HPDE6-E6E7 (cell line): ENCODE measurements around the gene F11R.
"Not testable (repeated sequence)": the region's sequence is repeated elsewhere in the genome, so short reads cannot be mapped to it uniquely, and the experiment has no call there.

Experiments used
- DNase-seq: peaks from one replicate; pipeline ENCODE4 v3.0.0; 2011; ENCODE audit warnings: missing footprints; ENCODE audit errors: extremely low spot score

F11R gene

GRCh38 chr1:161013131-161013487 lies 7.8 kb downstream of the F11R start:
- no peak for DNase-seq

DNA sequence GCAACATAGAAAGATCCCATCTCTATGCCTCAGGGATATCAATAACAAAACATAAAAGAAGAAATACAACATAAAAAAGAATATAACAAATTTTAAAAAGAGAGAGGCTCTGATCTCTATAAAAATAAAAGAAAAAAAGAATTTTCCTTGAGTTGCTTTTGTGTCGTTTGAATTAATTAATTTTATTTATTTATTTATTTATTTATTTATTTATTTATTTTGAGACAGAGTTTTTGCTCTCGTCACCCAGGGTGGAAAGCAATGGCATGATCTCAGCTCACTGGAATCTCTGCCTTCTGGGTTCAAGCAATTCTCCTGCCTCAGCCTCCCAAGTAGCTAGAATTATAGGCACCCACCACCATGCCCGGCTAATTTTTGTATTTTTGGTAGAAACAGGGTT lies 8.5 kb downstream of the F11R start:
- no peak for DNase-seq

DNA sequence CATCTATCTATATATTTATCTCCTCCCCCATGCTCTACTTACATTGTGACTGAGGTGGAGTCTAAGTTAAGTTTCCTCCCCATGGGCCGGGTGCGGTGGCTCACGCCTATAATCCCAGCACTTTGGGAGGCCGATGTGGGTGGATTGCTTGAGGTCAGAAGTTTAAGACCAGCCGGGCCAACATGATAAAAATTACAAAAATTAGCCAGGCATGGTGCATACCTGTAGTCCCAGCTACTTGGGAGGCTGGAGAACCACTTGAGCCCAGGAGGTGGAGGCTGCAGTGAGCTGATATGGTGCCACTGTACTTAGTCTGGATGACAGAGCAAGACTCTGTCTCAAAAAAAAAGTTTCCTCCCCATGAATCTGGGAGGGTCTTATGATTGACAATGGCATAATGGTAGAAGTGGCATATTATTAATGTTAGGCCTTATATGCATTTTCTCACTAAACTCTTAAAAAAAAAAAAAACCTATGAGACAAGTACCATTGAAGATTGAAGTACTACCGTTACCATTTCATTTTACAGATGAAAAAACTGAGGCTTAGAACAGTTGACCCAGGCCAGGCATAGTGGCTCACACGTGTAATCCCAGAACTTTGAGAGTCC lies 11.2 kb downstream of the F11R start:
- DNase-seq, result no peak

GRCh38 chr1:161008869-161009510 lies 12.0 kb downstream of the F11R start:
- no peak for DNase-seq

GRCh38 chr1:161007369-161007768 lies 13.6 kb downstream of the F11R start:
- no peak for DNase-seq

GRCh38 chr1:161006563-161006962 lies 14.4 kb downstream of the F11R start:
- DNase-seq, result no peak

DNA sequence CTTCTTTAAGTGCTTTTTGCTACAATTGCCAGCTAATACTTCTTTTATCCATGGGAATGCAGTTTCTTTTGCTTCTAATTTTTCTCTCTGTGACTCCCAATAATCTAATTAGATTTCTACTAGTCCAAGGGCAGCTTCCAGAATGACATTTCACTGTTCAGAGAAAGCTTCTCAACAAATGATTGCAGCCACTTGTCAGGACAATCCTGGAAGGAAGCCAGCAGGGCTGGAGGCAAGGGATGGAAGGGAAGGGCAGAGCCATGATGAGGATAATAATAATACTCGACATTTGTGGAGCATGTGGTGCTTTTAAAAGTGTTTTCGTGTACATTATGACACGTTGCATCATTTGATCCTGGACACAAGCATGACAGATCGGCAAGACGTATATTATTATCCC lies 19.4 kb downstream of the F11R start:
- no peak for DNase-seq

DNA sequence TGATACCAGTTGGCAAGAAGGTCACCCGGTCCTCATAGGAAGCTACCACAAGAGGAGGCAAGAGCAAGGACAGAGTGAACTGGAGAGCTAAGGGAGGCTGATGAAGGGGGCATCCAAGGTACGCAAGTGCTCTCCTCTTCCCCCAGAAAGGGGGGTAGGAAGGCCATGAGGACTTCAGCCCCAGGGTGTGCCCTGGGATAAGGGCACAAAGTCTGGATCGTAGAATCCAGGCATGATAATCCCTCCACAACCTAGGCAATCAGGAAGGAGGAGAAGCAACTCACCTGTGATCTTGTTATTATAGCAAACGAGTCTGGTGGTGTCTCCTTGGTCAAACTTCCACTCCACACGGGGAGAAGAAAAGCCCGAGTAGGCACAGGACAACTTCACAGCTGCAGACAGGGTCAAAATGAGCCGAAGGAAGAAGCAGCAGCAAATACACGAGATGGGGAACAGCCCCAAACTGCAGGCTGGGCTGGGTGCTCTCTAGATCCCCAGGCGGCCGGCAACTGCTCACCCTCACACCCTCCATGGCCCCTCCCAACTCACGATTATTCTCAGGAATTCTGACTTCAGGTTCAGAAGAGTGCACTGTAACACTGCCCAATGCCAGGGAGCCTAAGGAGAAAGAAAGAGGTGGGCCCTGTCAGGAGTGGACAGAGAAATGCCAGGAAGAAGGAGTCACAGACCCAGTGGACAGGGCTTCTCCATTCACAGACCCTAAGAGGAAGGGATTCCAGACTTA lies 20.0 kb downstream of the F11R start:
- no peak for DNase-seq

DNA sequence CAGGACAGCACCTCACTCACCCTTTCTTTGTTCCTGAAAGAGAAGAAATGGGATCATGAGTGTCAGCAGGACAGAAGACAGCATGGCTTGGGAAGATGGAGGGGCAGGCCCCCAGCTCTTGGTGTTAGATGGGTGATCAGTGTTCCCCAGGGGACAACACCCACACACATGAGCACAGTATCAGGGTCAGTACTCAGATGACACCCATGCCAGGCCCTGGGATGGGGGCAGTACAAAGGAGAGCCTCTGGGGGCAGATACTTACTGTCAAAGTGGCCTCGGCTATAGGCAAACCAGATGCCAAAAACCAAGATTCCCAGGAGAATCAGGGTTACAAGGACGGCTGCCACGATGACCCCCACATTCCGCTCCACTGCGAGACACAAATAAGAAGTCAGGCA lies 21.6 kb downstream of the F11R start:
- no peak for DNase-seq

- peak; percentile 79 for DNase-seq
Observed at GRCh38 chr1:160997323-160998038, 23.5 kb downstream of the F11R start.

DNA sequence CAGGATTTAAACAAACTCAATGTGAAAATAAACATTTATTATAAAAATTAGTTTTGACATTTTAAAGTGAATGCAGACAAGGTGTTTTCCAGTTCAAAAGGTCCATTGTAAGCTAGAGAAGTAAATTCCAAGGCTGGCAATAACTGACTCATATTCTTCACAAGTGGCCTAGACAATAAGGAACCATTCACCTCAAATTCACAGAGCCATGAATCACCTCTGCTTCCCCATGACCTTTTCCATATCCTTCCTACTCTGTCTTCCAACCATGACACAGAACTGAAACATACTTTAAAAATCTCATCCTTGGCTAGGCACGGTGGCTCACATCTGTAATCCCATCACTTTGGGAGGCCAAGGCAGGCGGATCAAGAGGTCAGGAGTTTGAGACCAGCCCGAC lies 24.8 kb downstream of the F11R start:
- DNase-seq, result peak; percentile 84

DNA sequence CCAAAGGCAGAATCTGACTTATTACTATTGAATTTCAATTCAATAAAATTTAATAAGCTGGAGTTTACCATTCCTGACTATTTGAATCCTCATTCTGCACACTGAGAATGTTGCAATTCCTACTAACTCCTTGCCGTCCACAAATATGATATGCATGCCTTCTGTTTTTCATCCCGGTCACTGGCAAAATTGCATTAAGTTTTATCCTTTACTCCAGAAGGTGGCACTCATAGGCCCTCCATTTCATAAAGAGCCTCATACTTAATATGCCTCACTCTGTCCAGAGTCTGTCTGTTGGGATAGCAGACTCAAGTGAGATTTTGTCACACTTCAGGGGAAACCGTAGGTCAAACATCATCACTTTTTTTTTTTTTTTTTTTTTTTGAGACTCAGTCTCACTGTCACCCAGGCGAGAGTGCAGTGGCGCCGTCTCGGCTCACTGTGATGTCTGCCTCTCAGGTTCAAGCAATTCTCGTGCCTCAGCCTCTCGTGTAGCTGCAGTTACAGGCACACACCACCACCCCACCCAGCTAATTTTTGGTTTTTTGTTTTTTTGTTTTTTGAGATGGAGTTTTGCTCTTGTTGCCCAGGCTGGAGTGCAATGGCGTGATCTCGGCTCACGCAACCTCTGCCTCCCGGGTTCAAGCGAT lies 27.3 kb downstream of the F11R start:
- no peak for DNase-seq

DNA sequence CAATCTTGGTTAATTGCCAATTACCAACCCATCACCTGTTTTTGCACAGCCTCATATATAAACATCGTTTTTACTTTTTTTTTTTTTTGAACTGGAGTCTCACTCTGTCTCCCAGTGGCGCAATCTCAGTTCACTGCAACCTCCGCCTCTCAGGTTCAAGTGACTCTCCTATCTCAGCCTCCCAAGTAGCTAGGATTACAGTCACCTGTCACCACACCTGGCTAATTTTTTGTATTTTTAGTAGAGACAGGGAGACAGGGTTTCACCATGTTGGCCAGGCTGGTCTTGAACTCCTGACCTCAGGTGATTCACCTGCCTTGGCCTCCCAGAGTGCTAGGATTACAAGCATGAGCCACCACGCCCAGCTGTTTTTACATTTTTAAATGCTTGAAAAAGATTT lies 28.9 kb downstream of the F11R start:
- DNase-seq, result not testable (repeated sequence)

GRCh38 chr1:160987359-160988050 lies 33.4 kb downstream of the F11R start:
- DNase-seq, result no peak

- DNase-seq, result no peak
Observed at GRCh38 chr1:160985723-160986122, 35.2 kb downstream of the F11R start.

- DNase-seq, result no peak
Observed at GRCh38 chr1:160981584-160982411, 39.2 kb downstream of the F11R start.

- no peak for DNase-seq
Observed at GRCh38 chr1:160979286-160979685, 41.7 kb downstream of the F11R start.

- no peak for DNase-seq
Observed at GRCh38 chr1:160978510-160978927, 42.4 kb downstream of the F11R start.

GRCh38 chr1:160975026-160975425 lies 45.9 kb downstream of the F11R start:
- DNase-seq, result no peak

DNA sequence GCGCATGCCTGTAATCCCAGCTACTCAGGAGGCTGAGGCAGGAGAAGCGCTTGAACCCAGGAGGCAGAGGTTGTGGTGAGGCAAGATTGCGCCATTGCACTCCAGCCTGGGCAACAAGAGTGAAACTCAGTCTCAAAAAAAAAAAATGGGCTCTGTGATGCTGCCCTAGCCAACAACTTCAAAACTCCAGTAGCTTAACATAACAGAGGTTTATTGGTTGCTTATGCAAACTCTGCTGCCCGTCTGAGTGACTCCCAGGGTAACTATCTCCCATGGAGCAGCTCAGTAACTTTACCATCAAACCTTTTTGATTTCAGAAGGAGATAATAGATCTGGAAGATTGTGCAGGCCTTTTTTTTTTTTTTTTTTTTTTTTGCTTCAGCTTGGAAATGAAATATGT lies 47.5 kb downstream of the F11R start:
- no peak for DNase-seq

DNA sequence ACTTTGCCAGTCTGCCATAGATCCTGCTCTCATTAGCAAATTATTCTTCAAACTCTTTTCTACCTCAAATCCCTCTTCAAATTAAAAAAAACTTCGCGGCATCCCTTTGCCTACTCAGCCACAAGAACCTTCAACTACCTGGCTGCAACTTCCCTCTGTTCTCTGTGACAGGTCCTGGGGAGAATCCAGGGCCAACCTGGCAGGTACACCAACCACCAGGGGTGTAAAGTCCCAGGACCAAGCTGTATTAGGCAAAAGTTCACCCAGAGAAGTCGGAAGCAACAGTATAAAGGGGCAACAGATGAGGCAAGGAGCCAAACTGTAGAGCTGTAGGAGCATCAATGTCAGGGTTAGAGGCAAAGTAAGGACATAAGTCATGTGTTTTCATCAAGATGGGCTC lies 48.0 kb downstream of the F11R start:
- no peak for DNase-seq
